Neural cell (in vitro differentiated cells): ENCODE results near the gene MED27. TPM values are rescaled to one million over a fixed set of nuclear protein-coding genes. Genes with fewer than 3 reads are reported as not detected.

Experiments used
- H2AFZ ChIP-seq: fragments of 200-600, 300-800 bp; sonication (generic), shearing (Covaris generic); 2 replicates; pipeline ENCODE4 v1.6.0; 2014; ENCODE audit warnings: low read depth, mild to moderate bottlenecking, antibody characterized with exemption, low read length, moderate library complexity
- H3F3A ChIP-seq: fragments of 200-600 bp; shearing (Covaris generic); 2 replicates; pipeline ENCODE4 v1.6.1; 2016; ENCODE audit warnings: mild to moderate bottlenecking, moderate library complexity, mixed read lengths, antibody characterized with exemption, low read length; ENCODE audit not compliant: insufficient read depth, poor library complexity, severe bottlenecking
- H3K27ac ChIP-seq: fragments of 200-600, 300-800 bp; sonication (generic), shearing (Covaris generic); 2 replicates; pipeline ENCODE4 v1.5.1; 2014; ENCODE audit warnings: mild to moderate bottlenecking, low read length, moderate library complexity
- H3K27me3 ChIP-seq: fragments of 300-800, 200-600 bp; sonication (generic), shearing (Covaris generic); 2 replicates; pipeline ENCODE4 v1.6.0; 2014; ENCODE audit warnings: mild to moderate bottlenecking, low read depth, low read length, moderate library complexity; ENCODE audit not compliant: insufficient read depth
- H3K36me3 ChIP-seq: fragments of 300-800, 200-600 bp; sonication (generic), shearing (Covaris generic); 2 replicates; pipeline ENCODE4 v1.5.1; 2014; ENCODE audit warnings: mild to moderate bottlenecking, antibody characterized with exemption, low read length, moderate library complexity; ENCODE audit not compliant: insufficient read depth
- H3K4me2 ChIP-seq: fragments of 300-800, 200-600 bp; sonication (generic), shearing (Covaris generic); 2 replicates; pipeline ENCODE4 v1.6.0; 2014; ENCODE audit warnings: mild to moderate bottlenecking, low read length
- H3K4me3 ChIP-seq: fragments of 300-800, 200-600 bp; sonication (generic), shearing (Covaris generic); 2 replicates; pipeline ENCODE4 v1.5.1; 2014; ENCODE audit warnings: mild to moderate bottlenecking, low read length, moderate library complexity
- H3K79me2 ChIP-seq: fragments of 200-600 bp; shearing (Covaris generic); replicated peaks from 2 replicates; pipeline ENCODE4 v1.6.0; 2014; ENCODE audit warnings: mild to moderate bottlenecking, low read length, moderate library complexity; ENCODE audit not compliant: insufficient read depth
- H3K9ac ChIP-seq: fragments of 300-800, 200-600 bp; sonication (generic), shearing (Covaris generic); 2 replicates; pipeline ENCODE4 v1.6.1; 2016; ENCODE audit warnings: mild to moderate bottlenecking, low read length, mixed read lengths
- H3K9me2 ChIP-seq: fragments of 200-600 bp; shearing (Covaris generic); 2 replicates; pipeline ENCODE4 v1.6.1; 2016; ENCODE audit warnings: mild to moderate bottlenecking, low read length, mixed read lengths; ENCODE audit not compliant: insufficient read depth
- H3K9me3 ChIP-seq: fragments of 200-600, 300-800 bp; sonication (generic), shearing (Covaris generic); 2 replicates; pipeline ENCODE4 v1.6.1; 2016; ENCODE audit warnings: mild to moderate bottlenecking, mixed run types, low read length, moderate library complexity, mixed read lengths
- H4K20me1 ChIP-seq: fragments of 200-600 bp; shearing (Covaris generic); 2 replicates; pipeline ENCODE4 v1.6.1; 2016; ENCODE audit warnings: mild to moderate bottlenecking, mixed run types; ENCODE audit not compliant: insufficient read depth
- CTCF ChIP-seq: fragments of 450-650 bp; IDR thresholded peaks from 2 replicates; pipeline ENCODE4 v1.5.1; 2014; ENCODE audit warnings: antibody characterized with exemption, mild to moderate bottlenecking, moderate library complexity; ENCODE audit not compliant: poor library complexity, severe bottlenecking
- EP300 ChIP-seq: fragments of 450-650 bp; conservative IDR thresholded peaks from 2 replicates; pipeline ENCODE4 v1.6.1; 2014; ENCODE audit warnings: antibody characterized with exemption, mild to moderate bottlenecking, moderate library complexity; ENCODE audit not compliant: poor library complexity, severe bottlenecking
- EZH2 ChIP-seq: fragments of 200-600, 300-800 bp; shearing (Covaris generic), sonication (generic); IDR thresholded peaks from 2 replicates; pipeline ENCODE4 v1.6.1; 2014; ENCODE audit warnings: antibody characterized with exemption, low read length, borderline replicate concordance, mild to moderate bottlenecking; ENCODE audit not compliant: insufficient read depth, poor library complexity, severe bottlenecking
- MXI1 ChIP-seq: fragments of 450-650 bp; conservative IDR thresholded peaks from 2 replicates; pipeline ENCODE4 v1.6.1; 2014; ENCODE audit warnings: antibody characterized with exemption, mild to moderate bottlenecking; ENCODE audit not compliant: poor library complexity, severe bottlenecking
- POLR2AphosphoS5 ChIP-seq: IDR thresholded peaks from 2 replicates; pipeline ENCODE4 v1.6.1; 2012
- RAD21 ChIP-seq: fragments of 450-650 bp; conservative IDR thresholded peaks from 2 replicates; pipeline ENCODE4 v1.6.1; 2014; ENCODE audit warnings: antibody characterized with exemption, mild to moderate bottlenecking, moderate library complexity
- SMC3 ChIP-seq: fragments of 450-650 bp; conservative IDR thresholded peaks from 2 replicates; pipeline ENCODE4 v1.6.1; 2014; ENCODE audit warnings: antibody characterized with exemption, mild to moderate bottlenecking, moderate library complexity; ENCODE audit not compliant: poor library complexity
- TAF1 ChIP-seq: IDR thresholded peaks from 2 replicates; pipeline ENCODE4 v1.6.1; 2012; ENCODE audit warnings: low read depth
- polyA plus RNA-seq: library from polyadenylated mRNA; depleted of rRNA; stranded (reverse); fragments of >200 nt; gene quantifications from 2 replicates; pipeline ENCODE4 v1.2.3, GENCODE V29; 2014
- TF ChIP-seq, protein P1 (sequence below): IDR thresholded peaks from 2 replicates; pipeline ENCODE4 v1.6.1; 2012; ENCODE audit warnings: borderline replicate concordance

The MED27 gene
- polyA plus RNA-seq, 1 donor from 2014 or later = 7.5 TPM

DNA sequence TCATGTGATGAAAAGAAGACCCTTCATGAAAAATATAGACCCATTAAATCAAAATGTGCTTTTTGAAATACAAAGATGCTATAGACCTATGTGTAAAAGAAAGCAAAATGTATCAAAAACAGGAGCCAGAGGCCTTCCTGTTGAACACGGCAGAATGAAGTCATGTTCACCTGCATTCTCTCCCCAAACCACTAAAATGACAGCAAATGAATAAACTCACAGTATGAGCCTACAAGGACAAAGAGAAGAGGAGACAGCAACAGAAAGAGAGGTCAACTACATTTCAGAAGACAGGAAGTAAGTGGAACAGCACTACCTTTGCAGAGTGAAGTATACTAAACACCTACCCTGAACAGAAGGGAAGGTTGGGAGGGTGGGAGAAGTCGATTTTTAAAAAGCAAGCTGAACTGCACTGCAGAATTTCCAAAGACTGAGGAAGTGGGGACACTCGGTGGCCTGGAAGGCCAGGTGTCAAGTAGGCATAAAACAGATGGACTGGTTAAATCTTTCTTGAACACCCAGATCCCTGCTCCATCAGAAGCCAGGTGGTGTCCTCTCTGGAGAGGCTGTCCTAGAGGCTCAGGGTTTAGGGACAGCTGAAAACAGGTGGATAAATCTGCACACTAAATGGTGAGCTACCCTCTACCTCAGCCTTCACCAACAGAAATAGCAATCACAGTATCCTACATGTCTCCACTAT is 48.9 kb downstream of the MED27 start:
- no peaks in the 10 kb centered on the region for H3K36me3 ChIP-seq
- H2AFZ ChIP-seq = no peak overlapping the region
- H3K4me2 ChIP-seq = no peak overlapping the region
- TF ChIP-seq POLR2AphosphoS5 (no peak), RAD21 (no peak), EZH2 (no peak), EP300 (no peak), SMC3 (no peak), MXI1 (no peak), CTCF (no peak), TAF1 (no peak)
- TF ChIP-seq, protein P1, sequence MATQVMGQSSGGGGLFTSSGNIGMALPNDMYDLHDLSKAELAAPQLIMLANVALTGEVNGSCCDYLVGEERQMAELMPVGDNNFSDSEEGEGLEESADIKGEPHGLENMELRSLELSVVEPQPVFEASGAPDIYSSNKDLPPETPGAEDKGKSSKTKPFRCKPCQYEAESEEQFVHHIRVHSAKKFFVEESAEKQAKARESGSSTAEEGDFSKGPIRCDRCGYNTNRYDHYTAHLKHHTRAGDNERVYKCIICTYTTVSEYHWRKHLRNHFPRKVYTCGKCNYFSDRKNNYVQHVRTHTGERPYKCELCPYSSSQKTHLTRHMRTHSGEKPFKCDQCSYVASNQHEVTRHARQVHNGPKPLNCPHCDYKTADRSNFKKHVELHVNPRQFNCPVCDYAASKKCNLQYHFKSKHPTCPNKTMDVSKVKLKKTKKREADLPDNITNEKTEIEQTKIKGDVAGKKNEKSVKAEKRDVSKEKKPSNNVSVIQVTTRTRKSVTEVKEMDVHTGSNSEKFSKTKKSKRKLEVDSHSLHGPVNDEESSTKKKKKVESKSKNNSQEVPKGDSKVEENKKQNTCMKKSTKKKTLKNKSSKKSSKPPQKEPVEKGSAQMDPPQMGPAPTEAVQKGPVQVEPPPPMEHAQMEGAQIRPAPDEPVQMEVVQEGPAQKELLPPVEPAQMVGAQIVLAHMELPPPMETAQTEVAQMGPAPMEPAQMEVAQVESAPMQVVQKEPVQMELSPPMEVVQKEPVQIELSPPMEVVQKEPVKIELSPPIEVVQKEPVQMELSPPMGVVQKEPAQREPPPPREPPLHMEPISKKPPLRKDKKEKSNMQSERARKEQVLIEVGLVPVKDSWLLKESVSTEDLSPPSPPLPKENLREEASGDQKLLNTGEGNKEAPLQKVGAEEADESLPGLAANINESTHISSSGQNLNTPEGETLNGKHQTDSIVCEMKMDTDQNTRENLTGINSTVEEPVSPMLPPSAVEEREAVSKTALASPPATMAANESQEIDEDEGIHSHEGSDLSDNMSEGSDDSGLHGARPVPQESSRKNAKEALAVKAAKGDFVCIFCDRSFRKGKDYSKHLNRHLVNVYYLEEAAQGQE = no peak
- H3F3A ChIP-seq = no peaks in the 10 kb centered on the region
- peaks cover 3% of the 10 kb centered on the region for H3K79me2 ChIP-seq
- no peaks in the 10 kb centered on the region for H3K9me3 ChIP-seq
- H3K27me3 ChIP-seq = no peaks in the 10 kb centered on the region
- H3K9ac ChIP-seq = no peak overlapping the region
- no peak overlapping the region for H3K27ac ChIP-seq
- H3K4me3 ChIP-seq = no peak overlapping the region
- no peaks in the 10 kb centered on the region for H3K9me2 ChIP-seq
- no peaks in the 10 kb centered on the region for H4K20me1 ChIP-seq

DNA sequence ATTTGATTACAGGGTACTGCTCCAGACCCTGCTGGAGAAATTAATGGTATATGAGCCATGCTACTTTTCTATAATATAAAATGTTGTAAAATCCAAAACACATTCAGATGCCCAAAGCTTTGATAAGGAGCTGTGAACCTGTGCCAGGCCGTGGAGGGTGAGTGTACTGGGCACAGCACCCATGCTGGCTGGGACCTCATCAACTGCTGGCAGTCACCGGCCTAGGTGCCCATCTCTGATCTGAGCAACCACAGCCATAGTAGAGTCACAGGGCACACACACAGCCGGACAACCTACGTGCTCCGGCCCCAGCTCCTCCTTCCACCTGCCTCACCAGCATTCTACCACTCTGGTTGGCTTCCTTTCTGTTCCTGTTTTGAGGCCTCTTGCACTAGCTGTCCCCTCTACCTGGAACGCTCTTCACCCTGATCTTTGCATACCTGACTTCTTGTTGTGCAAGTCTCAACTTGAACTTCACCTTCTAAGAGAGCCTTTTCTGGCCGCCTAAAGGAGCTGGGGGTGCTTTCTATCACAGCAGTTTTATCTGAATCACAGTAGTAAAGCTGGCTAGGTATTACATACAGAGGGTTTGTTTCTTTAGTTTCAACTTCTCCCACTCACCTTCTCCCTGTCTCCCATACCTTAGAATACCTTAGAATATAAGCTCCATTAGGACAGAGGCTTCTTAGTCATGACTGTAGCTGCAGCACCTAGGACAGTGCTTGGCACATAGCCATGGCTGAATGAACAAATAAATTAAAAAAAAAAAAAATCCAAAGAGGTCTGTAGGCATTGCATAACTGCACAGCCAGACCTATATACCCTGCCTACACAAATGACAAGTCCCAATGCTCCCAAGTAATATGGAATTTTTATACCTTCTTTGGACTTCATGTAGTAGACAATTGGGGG is 51.7 kb downstream of the MED27 start:
- Histone ChIP-seq H2AFZ (no peak overlapping the region), H3K4me3 (no peak overlapping the region), H3K9ac (no peak overlapping the region), H4K20me1 (no peaks in the 10 kb centered on the region), H3K9me3 (no peaks in the 10 kb centered on the region), H3K27ac (no peak overlapping the region), H3K36me3 (no peaks in the 10 kb centered on the region), H3K4me2 (no peak overlapping the region), H3K79me2 (no peaks in the 10 kb centered on the region), H3F3A (no peaks in the 10 kb centered on the region), H3K9me2 (no peaks in the 10 kb centered on the region), H3K27me3 (no peaks in the 10 kb centered on the region)
- TF ChIP-seq EP300 = no peak
- TF ChIP-seq MXI1 = no peak
- TF ChIP-seq SMC3 = no peak
- TF ChIP-seq TAF1 = no peak
- TF ChIP-seq, protein P1 = no peak
- no peak for TF ChIP-seq EZH2
- no peak for TF ChIP-seq POLR2AphosphoS5
- no peak for TF ChIP-seq RAD21
- no peak for TF ChIP-seq CTCF
